ENCODE measurements around the gene IFNAR2. TPM values are rescaled to one million over a fixed set of nuclear protein-coding genes. Genes with fewer than 3 reads are reported as not detected.

IFNAR2 gene
- total and polyA plus RNA-seq, 2 experiments from 2014 or later, result 18.2 to 19.6 TPM

DNA sequence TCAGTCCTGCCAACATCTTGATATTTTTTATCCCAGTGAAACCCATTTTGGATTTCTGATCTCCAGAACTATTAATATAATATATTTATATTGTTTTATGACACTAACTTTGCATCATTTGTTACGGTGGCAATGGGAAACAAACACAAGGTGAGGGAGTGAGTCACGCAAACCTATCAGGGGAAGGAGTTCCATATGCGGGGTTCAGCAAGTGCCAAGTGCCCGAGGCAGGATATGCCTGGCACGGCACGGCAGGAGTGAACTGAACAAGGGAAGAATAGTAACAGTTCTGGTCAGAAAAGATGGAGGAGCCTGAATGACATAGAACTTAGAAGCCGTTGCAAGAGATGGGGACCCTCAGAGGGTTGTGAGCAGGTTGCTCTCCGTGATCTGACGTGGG lies 28.7 kb downstream of the IFNAR2 start:
- H3K36me3 ChIP-seq (replicated peaks; ENCODE audit: insufficient read depth, low read depth), result no peaks in the 10 kb centered on the region
- H3K4me1 ChIP-seq (ENCODE audit: insufficient read depth), result no peaks in the 10 kb centered on the region
- H2AFZ ChIP-seq, result no peak overlapping the region
- H3K9me3 ChIP-seq (ENCODE audit: low read depth), result no peaks in the 10 kb centered on the region
- H3K4me3 ChIP-seq, result no peak overlapping the region
- no peak overlapping the region for H3K4me2 ChIP-seq
- no peaks in the 10 kb centered on the region for H3K9me2 ChIP-seq (replicated peaks; ENCODE audit: insufficient read depth)
- DNase-seq (ENCODE audit: low spot score), result no peak
- no peak overlapping the region for H3K27ac ChIP-seq
- H3K27me3 ChIP-seq, result no peaks in the 10 kb centered on the region
- TF ChIP-seq, protein P1, sequence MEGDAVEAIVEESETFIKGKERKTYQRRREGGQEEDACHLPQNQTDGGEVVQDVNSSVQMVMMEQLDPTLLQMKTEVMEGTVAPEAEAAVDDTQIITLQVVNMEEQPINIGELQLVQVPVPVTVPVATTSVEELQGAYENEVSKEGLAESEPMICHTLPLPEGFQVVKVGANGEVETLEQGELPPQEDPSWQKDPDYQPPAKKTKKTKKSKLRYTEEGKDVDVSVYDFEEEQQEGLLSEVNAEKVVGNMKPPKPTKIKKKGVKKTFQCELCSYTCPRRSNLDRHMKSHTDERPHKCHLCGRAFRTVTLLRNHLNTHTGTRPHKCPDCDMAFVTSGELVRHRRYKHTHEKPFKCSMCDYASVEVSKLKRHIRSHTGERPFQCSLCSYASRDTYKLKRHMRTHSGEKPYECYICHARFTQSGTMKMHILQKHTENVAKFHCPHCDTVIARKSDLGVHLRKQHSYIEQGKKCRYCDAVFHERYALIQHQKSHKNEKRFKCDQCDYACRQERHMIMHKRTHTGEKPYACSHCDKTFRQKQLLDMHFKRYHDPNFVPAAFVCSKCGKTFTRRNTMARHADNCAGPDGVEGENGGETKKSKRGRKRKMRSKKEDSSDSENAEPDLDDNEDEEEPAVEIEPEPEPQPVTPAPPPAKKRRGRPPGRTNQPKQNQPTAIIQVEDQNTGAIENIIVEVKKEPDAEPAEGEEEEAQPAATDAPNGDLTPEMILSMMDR (IDR thresholded peaks at IDR 0.05; ENCODE audit: poor library complexity), result no peak
- TF ChIP-seq EZH2phosphoT487 (IDR thresholded peaks at IDR 0.05; ENCODE audit: low read depth, severe bottlenecking, unreplicated experiment) (no peak), EZH2 (IDR thresholded peaks at IDR 0.05; ENCODE audit: borderline replicate concordance) (no peak)
- no peaks in the 10 kb centered on the region for H3K79me2 ChIP-seq
- H4K20me1 ChIP-seq (ENCODE audit: insufficient read depth, poor library complexity, severe bottlenecking), result no peaks in the 10 kb centered on the region
- WGBS (ENCODE audit: low lambda C conversion rate, missing lambda C conversion rate), result 96% methylated on average over 9 of the region's 9 CpGs

DNA sequence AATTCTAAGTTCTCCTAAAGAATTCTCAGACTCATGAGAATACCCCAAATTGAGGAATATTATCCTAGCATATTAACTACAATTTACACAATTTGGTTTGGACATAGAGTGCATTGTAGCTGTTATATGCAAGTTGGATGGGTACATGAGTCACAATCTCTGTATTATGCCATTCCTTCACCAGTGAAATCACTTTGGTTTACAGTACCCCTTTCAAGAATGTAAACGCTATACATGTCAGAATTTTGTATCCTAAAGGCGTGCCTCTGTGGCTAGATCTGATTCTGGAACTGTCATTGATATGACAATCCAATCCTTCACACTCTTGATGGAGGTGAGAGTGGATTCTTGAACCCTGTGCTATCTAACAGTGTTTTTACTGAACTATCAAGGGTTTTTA lies 29.7 kb downstream of the IFNAR2 start:
- no peak overlapping the region for H3K4me3 ChIP-seq
- no peak overlapping the region for H3K27ac ChIP-seq
- no peak overlapping the region for H3K4me2 ChIP-seq
- TF ChIP-seq, protein P1 (IDR thresholded peaks at IDR 0.05; ENCODE audit: poor library complexity), result no peak
- TF ChIP-seq EZH2phosphoT487 (IDR thresholded peaks at IDR 0.05; ENCODE audit: low read depth, severe bottlenecking, unreplicated experiment) (no peak), EZH2 (IDR thresholded peaks at IDR 0.05; ENCODE audit: borderline replicate concordance) (no peak)
- H3K9me2 ChIP-seq (replicated peaks; ENCODE audit: insufficient read depth), result no peaks in the 10 kb centered on the region
- no peaks in the 10 kb centered on the region for H3K36me3 ChIP-seq (replicated peaks; ENCODE audit: insufficient read depth, low read depth)
- H3K27me3 ChIP-seq, result no peaks in the 10 kb centered on the region
- DNase-seq (ENCODE audit: low spot score), result no peak
- WGBS (ENCODE audit: low lambda C conversion rate, missing lambda C conversion rate), result 93% methylated on average over 2 of the region's 2 CpGs
- no peaks in the 10 kb centered on the region for H3K4me1 ChIP-seq (ENCODE audit: insufficient read depth)
- no peaks in the 10 kb centered on the region for H4K20me1 ChIP-seq (ENCODE audit: insufficient read depth, poor library complexity, severe bottlenecking)
- no peaks in the 10 kb centered on the region for H3K79me2 ChIP-seq
- H2AFZ ChIP-seq, result no peak overlapping the region
- H3K9me3 ChIP-seq (ENCODE audit: low read depth), result no peaks in the 10 kb centered on the region

DNA sequence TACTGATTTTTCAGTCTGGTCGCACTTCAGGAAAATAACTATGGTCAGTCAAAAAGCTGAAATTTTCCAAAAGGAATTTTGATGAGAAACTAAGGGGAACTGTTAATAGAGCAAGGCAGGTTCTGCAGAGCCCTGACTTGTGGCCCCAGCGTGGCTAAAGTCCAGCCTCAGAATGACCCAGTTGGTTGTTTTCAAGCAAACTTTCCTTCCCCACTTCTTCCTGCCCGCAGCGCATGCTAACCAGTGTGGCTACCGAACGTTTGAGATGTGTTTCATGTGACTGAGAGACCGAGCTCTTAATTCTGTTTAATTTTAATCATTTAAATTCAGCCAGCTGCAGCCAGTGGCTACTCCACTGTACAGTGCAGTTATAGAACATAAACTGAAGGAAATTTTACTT lies 30.3 kb downstream of the IFNAR2 start:
- no peaks in the 10 kb centered on the region for H4K20me1 ChIP-seq (ENCODE audit: insufficient read depth, poor library complexity, severe bottlenecking)
- H3K36me3 ChIP-seq (replicated peaks; ENCODE audit: insufficient read depth, low read depth), result no peaks in the 10 kb centered on the region
- H3K4me3 ChIP-seq, result no peak overlapping the region
- no peaks in the 10 kb centered on the region for H3K9me3 ChIP-seq (ENCODE audit: low read depth)
- no peaks in the 10 kb centered on the region for H3K9me2 ChIP-seq (replicated peaks; ENCODE audit: insufficient read depth)
- no peak for DNase-seq (ENCODE audit: low spot score)
- no peak overlapping the region for H3K4me2 ChIP-seq
- no peaks in the 10 kb centered on the region for H3K4me1 ChIP-seq (ENCODE audit: insufficient read depth)
- no peak overlapping the region for H2AFZ ChIP-seq
- TF ChIP-seq, protein P1 (IDR thresholded peaks at IDR 0.05; ENCODE audit: poor library complexity), result no peak
- no peak for TF ChIP-seq EZH2phosphoT487 (IDR thresholded peaks at IDR 0.05; ENCODE audit: low read depth, severe bottlenecking, unreplicated experiment)
- no peak for TF ChIP-seq EZH2 (IDR thresholded peaks at IDR 0.05; ENCODE audit: borderline replicate concordance)
- 83% methylated on average over 7 of the region's 7 CpGs for WGBS (ENCODE audit: low lambda C conversion rate, missing lambda C conversion rate)
- no peak overlapping the region for H3K27ac ChIP-seq
- no peaks in the 10 kb centered on the region for H3K79me2 ChIP-seq
- H3K27me3 ChIP-seq, result no peaks in the 10 kb centered on the region

DNA sequence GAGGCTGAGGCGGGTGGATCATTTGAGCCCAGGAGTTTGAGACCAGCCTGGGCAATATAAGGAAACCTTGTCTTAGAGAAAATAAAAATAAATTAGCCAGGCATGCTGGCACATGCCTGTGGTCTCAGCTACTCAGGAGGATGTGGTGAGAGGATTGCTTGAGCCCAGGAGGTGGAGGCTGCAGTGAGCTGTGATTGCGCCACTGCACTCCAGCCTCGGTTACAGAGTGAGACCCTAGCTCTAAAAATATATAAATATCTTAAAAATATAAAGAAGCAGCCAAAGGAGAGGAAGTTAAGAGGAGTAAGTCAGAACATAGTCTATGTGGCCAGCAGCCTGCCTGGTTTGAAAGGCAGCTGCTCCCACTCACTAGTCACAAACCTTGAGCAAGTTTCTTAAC lies 31.9 kb downstream of the IFNAR2 start:
- Histone ChIP-seq H4K20me1 (ENCODE audit: insufficient read depth, poor library complexity, severe bottlenecking) (no peaks in the 10 kb centered on the region), H3K9me2 (replicated peaks; ENCODE audit: insufficient read depth) (no peaks in the 10 kb centered on the region), H3K27ac (no peak overlapping the region), H3K9me3 (ENCODE audit: low read depth) (no peaks in the 10 kb centered on the region), H3K4me3 (no peak overlapping the region), H3K36me3 (replicated peaks; ENCODE audit: insufficient read depth, low read depth) (no peaks in the 10 kb centered on the region), H3K4me1 (ENCODE audit: insufficient read depth) (no peaks in the 10 kb centered on the region), H3K27me3 (no peaks in the 10 kb centered on the region), H3K79me2 (no peaks in the 10 kb centered on the region), H3K4me2 (no peak overlapping the region), H2AFZ (no peak overlapping the region)
- TF ChIP-seq EZH2phosphoT487 (IDR thresholded peaks at IDR 0.05; ENCODE audit: low read depth, severe bottlenecking, unreplicated experiment) (no peak), EZH2 (IDR thresholded peaks at IDR 0.05; ENCODE audit: borderline replicate concordance) (no peak)
- TF ChIP-seq, protein P1 (IDR thresholded peaks at IDR 0.05; ENCODE audit: poor library complexity), result no peak
- 87% methylated on average over 3 of the region's 3 CpGs for WGBS (ENCODE audit: low lambda C conversion rate, missing lambda C conversion rate)
- no peak for DNase-seq (ENCODE audit: low spot score)

Data from hepatocyte (in vitro differentiated cells).